Heart left ventricle (tissue), 16 donors: ENCODE results near the gene ROR1. TPM values are rescaled to one million over a fixed set of nuclear protein-coding genes. Genes with fewer than 3 reads are reported as not detected.

Experiments used
- ATAC-seq, 4 donors: fragments of 200-7000 bp; cut with Tn5 transposase; one replicate each; pipeline ENCODE4 v1.9.1; 2020 to 2022; ENCODE audit warnings: moderate library complexity in 4 of 4, mild to moderate bottlenecking in 3 of 4, moderate number of reproducible peaks in 1 of 4
- DNase-seq, 5 donors: peaks; one replicate each; pipeline ENCODE4 v3.0.0-alpha.2; 2020
- H3K27ac ChIP-seq, 12 donors: fragments of 200-600 bp; sonication (generic) in 4 of 12; one replicate each; pipeline versions ENCODE4 v1.5.0 to v1.8.0; 2016 to 2022; ENCODE audit warnings: mild to moderate bottlenecking in 2 of 12
- H3K27me3 ChIP-seq, 9 donors: fragments of 200-600 bp; sonication (generic) in 2 of 9; one replicate each; pipeline versions ENCODE4 v1.5.1 to v1.8.0; 2016 to 2022; ENCODE audit warnings: mild to moderate bottlenecking in 3 of 9
- H3K36me3 ChIP-seq, 9 donors: fragments of 200-600 bp; sonication (generic) in 2 of 9; one replicate each; pipeline versions ENCODE4 v1.5.0 to v1.8.0; 2018 to 2022; ENCODE audit warnings: mild to moderate bottlenecking in 2 of 9
- H3K4me1 ChIP-seq, 12 donors: fragments of 200-600 bp; sonication (generic) in 4 of 12; one replicate each; pipeline versions ENCODE4 v1.5.0 to v1.8.0; 2016 to 2022; ENCODE audit warnings: mild to moderate bottlenecking in 3 of 12
- H3K4me3 ChIP-seq, 12 donors: fragments of 200-600 bp; sonication (generic) in 4 of 12; one replicate each; pipeline versions ENCODE4 v1.5.0 to v1.8.0; 2017 to 2022; ENCODE audit warnings: mild to moderate bottlenecking in 9 of 12, moderate library complexity in 4 of 12
- H3K9me3 ChIP-seq, 12 donors: fragments of 200-600 bp; sonication (generic) in 4 of 12; one replicate each; pipeline versions ENCODE4 v1.5.0 to v1.8.0; 2016 to 2022; ENCODE audit warnings: mild to moderate bottlenecking in 1 of 12
- CTCF ChIP-seq, 12 donors: fragments of 200-600 bp; sonication (generic) in 4 of 12; IDR thresholded peaks; one replicate each; pipeline versions ENCODE4 v1.5.0 to v1.8.0; 2018 to 2022; ENCODE audit warnings: antibody characterized with exemption in 12 of 12, mild to moderate bottlenecking in 5 of 12
- POLR2A ChIP-seq, 2 donors: fragments of 450-650 bp; IDR thresholded peaks; one replicate each; pipeline ENCODE4 v1.6.1; 2017; ENCODE audit warnings: antibody characterized with exemption in 2 of 2, mild to moderate bottlenecking in 2 of 2, moderate library complexity in 2 of 2
- WGBS, 4 donors: extraction: QIAGEN DNeasy Blood & Tissue Kit in 2 of 4; methylation state at CpG; one replicate each; pipeline versions ENCODE4 v1.1.5 to v1.1.7; 2013 to 2018; 5-methylcytosine and 5-hydroxymethylcytosine counted together
- intact Hi-C, 10 donors: fragments of 100-400 bp; cut with DNase I; formaldehyde crosslinking; loops; one replicate each; pipeline versions ENCODE4 v1.11.1 to v1.14.2; 2022
- polyA plus RNA-seq, 2 donors: library from polyadenylated mRNA; stranded (reverse); fragments of 200-250 nt; gene quantifications; one replicate each; pipeline ENCODE4 v1.2.3, GENCODE V29; 2013
- total RNA-seq, 9 donors: library from RNA; depleted of rRNA in 2 of 9; stranded (reverse); fragments of >200 nt in 2 of 9; fragmentation: NEBNext Ultra II Directional in 3 of 9; extraction: Animal tissue kit (Norgen Biotek cat#: 25700) in 3 of 9; gene quantifications; one replicate each; pipeline versions ENCODE4 v1.1.0 to v1.2.4, GENCODE V29; 2016 to 2023
- donor health status: ischemic (EF 13 %, LVEDD 7.1; RV severe dilation, severe dysfunction).
- donor health status: healthy with polysubstance abuse.
- donor health status: DM: no; HTN: yes; CAD: no.
- donor health status: DM: no; HTN: no; CAD: no.
- donor health status: ischemic (EF 25% LVEDD 6.9; RV normal size, moderate dysfunction).
- donor health status: ischemic (EF 25% LVEDD 5.7; RV mildly dilated, moderate dysfunction).
- donor health status: healthy.
- donor health status: DM: yes; HTN: yes; CAD: no.
- donor health status: ischemic (EF 35%, LVEDD 5.7; RV mildly dilated, moderate dysfunction).
- donor health status: nonischemic (EF 11% LVEDD 7.7; RV severe dilation, severe dysfunction).
- donor health status: DM: yes; HTN: yes; CAD: no.
- donor health status: PGD.
- donor health status: ischemic (EF 29% LVEDD 5.4; RV normal size, mild dysfunction).
- donor health status: nonischemic (EF 23%, LVEDD 6.1; RV moderate dilation, normal function).

The ROR1 gene
- total and polyA plus RNA-seq, 11 donors, result 4.1 to 35.3 (median 19.3) TPM

GRCh38 chr1:63882048-63882704 is 108.4 kb downstream of the ROR1 start:
- Histone ChIP-seq H3K9me3 (no peaks in the 10 kb centered on the region), H3K36me3 (no peaks in the 10 kb centered on the region), H3K27me3 (no peaks in the 10 kb centered on the region), H3K27ac (peak overlapping the region in 8 of 12 donors; percentile 3 to 52 (median 30)), H3K4me1 (peaks cover 0 to 70% (median 41%) of the 10 kb centered on the region in 12 donors), H3K4me3 (no peak overlapping the region)
- no peak for TF ChIP-seq CTCF (IDR thresholded peaks at IDR 0.05)
- TF ChIP-seq POLR2A (IDR thresholded peaks at IDR 0.05), result no peak
- intact Hi-C loops, result no loop called here
- ATAC-seq, result peak in 2 of 4 donors; percentile 48 to 49
- WGBS, 4 donors, result 65 to 89% (median 78%) methylated on average over 4 of the region's 4 CpGs
- no peak for DNase-seq

DNA sequence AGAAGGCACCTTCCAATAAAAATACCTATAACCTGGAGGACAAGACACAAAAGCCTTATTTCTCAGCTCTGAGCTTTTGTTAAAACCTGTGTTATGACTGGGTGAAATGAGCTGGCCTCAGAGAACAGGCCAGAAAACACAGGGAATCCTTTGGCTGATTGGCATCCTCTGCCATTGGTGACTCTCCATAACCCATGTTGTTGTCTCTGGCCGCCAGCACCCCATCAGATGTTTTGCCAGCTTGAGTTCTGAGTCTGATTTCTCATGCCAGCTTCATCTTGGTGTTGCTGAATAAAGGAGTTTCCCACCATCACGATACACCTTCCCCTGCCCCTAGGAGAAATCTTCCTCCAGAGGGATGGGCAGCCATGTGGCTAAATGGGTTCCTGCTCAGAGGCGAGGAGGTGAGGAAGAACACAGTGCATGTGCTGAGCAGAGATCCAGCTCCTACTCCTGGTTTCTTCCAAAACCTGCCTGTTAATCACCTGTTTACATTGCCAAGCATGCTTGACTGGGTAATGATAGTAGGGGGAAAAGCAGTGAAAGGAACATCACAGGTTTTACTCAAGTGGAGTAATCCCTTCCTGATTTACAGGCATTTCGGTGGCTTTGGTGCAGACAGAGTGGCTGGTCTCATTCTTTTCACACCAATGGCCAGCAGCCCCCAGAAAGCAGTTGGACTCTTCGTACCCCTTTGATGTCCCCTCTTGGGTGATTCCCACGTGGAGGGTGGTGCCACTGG is 109.8 kb downstream of the ROR1 start:
- Histone ChIP-seq H3K27ac (peak overlapping the region in 3 of 12 donors; percentile 7 to 42 (median 22)), H3K27me3 (no peaks in the 10 kb centered on the region), H3K4me3 (no peak overlapping the region), H3K9me3 (no peaks in the 10 kb centered on the region), H3K4me1 (peaks cover 0 to 66% (median 38%) of the 10 kb centered on the region in 12 donors), H3K36me3 (no peaks in the 10 kb centered on the region)
- ATAC-seq (no peak), DNase-seq (no peak)
- no peak for TF ChIP-seq POLR2A (IDR thresholded peaks at IDR 0.05)
- TF ChIP-seq CTCF (IDR thresholded peaks at IDR 0.05), result no peak
- WGBS, 4 donors, result 74 to 83% (median 81%) methylated on average over 6 of the region's 6 CpGs
- intact Hi-C loops, result no loop called here

- Histone ChIP-seq H3K27me3 (no peaks in the 10 kb centered on the region), H3K27ac (peak overlapping the region in 3 of 12 donors; percentile 7 to 22 (median 17)), H3K36me3 (no peaks in the 10 kb centered on the region), H3K4me1 (peaks cover 0 to 58% (median 32%) of the 10 kb centered on the region in 12 donors), H3K4me3 (no peak overlapping the region), H3K9me3 (no peaks in the 10 kb centered on the region)
- intact Hi-C loops, result no loop called here
- ATAC-seq (no peak), DNase-seq (no peak)
- WGBS, 4 donors, result 71 to 80% (median 76%) methylated on average over 2 of the region's 2 CpGs
- TF ChIP-seq CTCF (IDR thresholded peaks at IDR 0.05), result no peak
- TF ChIP-seq POLR2A (IDR thresholded peaks at IDR 0.05), result no peak
These were observed 110.7 kb downstream of the ROR1 start for GRCh38 chr1:63884486-63884885.

DNA sequence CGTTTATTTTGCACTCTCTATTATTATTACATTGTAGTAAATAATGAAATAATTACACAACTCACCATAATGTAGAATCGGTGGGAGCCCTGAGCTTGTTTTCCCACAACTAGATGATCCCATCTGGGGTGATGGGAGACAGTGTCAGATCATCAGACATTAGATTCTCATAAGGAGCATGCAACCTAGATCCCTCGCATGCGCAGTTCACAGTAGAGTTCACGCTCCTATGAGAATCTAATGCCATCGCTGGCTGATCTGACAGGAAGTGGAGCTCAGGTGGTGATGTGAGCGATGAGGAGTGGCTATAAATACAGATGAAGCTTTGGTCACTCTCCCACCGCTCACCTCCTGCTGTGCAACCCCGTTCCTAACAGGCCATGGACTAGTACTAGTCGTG is 112.1 kb downstream of the ROR1 start:
- Histone ChIP-seq H3K27ac (no peak overlapping the region), H3K27me3 (no peaks in the 10 kb centered on the region), H3K4me3 (no peak overlapping the region), H3K9me3 (no peaks in the 10 kb centered on the region), H3K36me3 (no peaks in the 10 kb centered on the region), H3K4me1 (peaks cover 0 to 44% (median 19%) of the 10 kb centered on the region in 12 donors)
- DNase-seq, result no peak
- intact Hi-C loops, result no loop called here
- ATAC-seq, result no peak
- no peak for TF ChIP-seq CTCF (IDR thresholded peaks at IDR 0.05)
- TF ChIP-seq POLR2A (IDR thresholded peaks at IDR 0.05), result no peak
- WGBS, 4 donors, result 88 to 95% (median 94%) methylated on average over 10 of the region's 10 CpGs
